GM18858 (cell line): ENCODE results near the gene PHACTR3.

Experiments
- ATAC-seq: cut with Tn5 transposase; IDR thresholded peaks from one replicate; pipeline ENCODE4 v1.9.1; 2021; ENCODE audit not compliant: unreplicated experiment

PHACTR3 gene

DNA sequence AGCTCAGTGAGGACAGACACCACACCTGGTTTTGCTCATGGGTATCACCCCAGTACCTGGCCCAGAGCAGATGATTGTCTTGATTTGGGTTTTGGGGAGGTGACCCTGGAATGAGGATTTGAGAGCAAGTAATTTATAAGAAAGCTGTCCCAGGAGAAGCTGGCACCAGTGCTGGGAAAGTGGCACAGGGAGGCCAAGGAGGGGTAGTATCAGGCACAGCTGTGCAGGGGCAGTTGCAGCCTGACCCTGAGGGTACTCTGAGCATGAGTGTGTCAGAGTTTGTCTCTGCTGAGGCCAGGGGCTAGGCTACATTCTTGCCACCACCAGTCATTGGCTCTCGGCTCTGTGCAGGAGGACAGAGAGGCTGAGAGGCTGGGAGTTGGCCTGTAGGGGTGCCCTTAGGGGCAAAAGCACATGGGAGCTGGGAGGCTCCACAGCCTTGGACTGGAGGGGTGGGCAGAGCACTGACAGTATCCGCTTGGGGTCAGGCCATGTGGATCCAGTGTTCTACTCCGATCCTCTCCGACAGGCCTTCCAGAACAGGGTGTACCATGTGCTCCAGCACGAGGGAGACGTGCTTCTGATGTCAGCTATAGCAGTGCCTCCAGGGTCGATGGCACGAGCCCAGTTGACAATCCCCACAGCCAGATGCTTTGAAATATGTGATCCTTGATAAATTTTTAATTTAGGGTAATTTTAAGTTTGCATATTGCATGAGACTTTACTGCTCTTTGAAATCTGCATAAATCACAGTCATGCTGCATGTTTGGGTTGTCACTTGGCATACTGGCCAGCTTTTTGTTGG lies 121.3 kb downstream of the PHACTR3 start:
- no peak for ATAC-seq

- no peak for ATAC-seq
Observed at GRCh38 chr20:59726281-59726595, 121.9 kb downstream of the PHACTR3 start.

DNA sequence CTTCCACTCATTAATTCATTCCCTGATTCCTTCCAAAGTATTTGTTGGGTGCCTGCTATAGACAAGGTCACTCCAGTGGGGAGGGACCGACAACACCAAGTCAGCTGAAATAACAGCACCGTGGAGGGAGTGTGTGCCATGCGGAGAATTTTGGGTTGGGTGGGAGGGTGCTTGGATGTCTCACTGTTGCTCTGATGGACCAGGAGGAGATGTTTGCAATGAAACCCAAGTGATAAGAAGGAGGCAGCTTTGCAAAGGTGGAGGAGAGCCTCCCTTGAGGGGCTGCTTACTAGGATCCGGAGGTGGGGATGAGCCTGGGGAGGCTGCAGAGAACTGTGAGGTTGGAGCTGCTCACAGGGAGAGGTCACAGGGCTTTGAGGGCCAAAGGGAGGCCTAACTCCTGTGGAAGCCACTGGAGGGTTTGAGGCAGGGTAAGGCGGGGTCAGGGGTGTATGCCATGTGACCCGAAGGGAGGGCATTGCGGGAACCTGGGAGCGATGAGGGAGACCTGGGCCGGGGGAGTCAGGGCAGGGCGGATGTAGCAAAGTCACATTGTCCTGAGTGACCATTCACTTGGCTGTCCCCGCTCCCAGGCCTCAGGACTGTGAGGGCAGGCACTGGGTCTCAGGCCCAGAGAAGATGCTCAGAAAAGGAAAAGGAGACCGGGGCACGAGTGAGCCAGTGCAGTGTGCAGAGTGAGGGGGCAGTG lies 124.5 kb downstream of the PHACTR3 start:
- ATAC-seq = no peak

GRCh38 chr20:59729506-59729905 lies 125.2 kb downstream of the PHACTR3 start:
- no peak for ATAC-seq

- no peak for ATAC-seq
Observed at GRCh38 chr20:59730722-59731121, 126.4 kb downstream of the PHACTR3 start.

GRCh38 chr20:59731376-59731775 lies 127.0 kb downstream of the PHACTR3 start:
- no peak for ATAC-seq

- no peak for ATAC-seq
Observed at GRCh38 chr20:59733351-59733750, 129.0 kb downstream of the PHACTR3 start.

GRCh38 chr20:59735486-59735885 lies 131.1 kb downstream of the PHACTR3 start:
- no peak for ATAC-seq

GRCh38 chr20:59735917-59736316 lies 131.6 kb downstream of the PHACTR3 start:
- no peak for ATAC-seq

GRCh38 chr20:59736366-59736765 lies 132.0 kb downstream of the PHACTR3 start:
- ATAC-seq = no peak

- no peak for ATAC-seq
Observed at GRCh38 chr20:59737073-59737666, 132.8 kb downstream of the PHACTR3 start.

- ATAC-seq = no peak
Observed at GRCh38 chr20:59737816-59738215, 133.5 kb downstream of the PHACTR3 start.

DNA sequence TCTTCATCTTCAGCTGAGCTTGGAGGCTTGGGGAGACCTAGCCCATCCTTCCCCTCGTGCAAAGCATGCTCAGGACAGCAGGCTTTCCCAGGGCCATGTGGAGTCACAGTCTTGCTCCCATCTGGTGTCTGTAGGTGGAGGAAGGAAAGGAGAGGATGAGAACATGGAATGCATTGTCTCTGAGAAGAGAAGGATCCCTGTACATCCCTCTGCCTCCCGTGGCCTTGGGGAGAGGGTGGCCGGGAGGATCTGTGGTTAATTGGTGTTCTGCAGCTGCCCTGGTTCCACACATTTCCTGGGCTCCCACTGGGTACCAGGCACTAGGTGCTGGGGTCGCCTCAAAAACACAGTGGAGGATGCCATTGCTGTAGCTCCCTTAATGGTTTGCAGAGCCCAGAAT lies 134.5 kb downstream of the PHACTR3 start:
- no peak for ATAC-seq

DNA sequence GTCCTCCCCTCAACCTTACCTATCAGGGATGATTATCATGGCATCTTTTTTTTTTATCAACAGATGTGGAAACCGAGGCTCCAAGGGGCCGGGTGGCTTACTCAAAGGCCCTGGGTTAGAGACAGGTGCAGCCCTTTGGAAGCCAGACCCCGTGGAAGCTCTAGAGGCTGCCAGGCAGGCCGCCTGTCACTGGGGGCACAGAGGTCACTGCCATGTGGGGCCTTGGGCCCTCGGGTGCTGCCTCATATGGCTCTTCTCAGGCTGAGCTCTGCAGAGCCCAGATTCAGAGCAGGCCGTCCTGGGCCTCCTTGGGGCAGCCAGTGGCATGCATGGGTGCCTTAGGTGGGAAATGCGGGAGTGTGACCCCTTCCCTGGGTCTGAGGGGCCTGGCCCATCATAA lies 136.3 kb downstream of the PHACTR3 start:
- ATAC-seq = no peak

DNA sequence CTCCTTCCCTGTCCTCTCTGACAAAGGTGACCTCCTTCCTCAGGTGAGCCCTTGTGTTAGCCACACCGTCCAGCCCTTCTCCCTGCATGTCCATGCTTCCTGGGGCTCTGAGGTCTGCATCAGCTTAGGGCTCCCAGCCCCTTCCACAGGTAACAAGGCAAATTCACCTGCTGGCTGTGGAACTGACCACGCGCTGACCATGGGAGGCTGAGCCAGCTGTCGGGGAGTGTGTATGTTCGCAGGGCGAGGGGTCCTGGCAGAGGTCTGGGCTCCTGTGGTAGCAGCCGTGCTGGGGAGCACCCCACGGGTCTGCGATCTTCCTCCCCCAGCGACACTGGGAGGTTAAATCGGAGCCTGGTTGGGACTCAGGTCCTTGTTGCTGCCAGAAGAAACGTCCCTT lies 136.7 kb downstream of the PHACTR3 start:
- ATAC-seq = no peak

DNA sequence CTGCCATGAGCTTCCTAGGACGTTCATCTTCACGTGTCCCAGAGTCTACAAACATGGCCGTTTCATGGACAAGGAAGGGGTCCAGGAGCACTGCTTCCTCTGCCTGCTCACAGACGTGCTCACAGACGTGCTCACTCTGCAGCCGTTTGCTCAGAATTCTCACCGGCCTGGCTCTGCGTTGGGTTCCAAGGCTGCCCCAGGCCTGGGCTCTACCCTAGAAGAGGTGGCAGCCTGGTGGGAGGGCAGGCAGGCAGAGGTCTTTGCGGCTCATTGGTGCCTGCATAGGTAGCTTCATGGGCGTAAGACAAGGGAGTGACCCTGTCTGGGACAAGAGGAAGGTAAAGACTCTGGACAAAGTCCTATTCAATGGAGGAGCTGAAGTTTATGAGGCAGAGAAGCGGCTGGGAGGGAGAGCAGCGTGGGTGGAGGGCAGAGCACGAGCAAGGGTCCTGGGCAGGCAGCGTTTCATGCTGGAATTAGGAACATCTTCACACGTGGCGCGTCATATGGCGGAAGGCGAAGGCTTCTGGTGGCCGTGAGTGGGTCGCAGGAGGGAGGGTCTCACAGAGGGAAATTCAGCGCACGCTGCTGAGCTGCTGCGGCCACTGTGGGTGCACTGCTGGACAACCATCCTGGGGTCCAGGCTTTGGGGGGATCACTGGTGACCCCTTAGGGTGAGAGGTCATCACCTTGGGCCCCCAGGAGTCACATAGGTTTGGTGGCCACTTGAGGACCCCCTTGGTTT lies 138.2 kb downstream of the PHACTR3 start:
- no peak for ATAC-seq

DNA sequence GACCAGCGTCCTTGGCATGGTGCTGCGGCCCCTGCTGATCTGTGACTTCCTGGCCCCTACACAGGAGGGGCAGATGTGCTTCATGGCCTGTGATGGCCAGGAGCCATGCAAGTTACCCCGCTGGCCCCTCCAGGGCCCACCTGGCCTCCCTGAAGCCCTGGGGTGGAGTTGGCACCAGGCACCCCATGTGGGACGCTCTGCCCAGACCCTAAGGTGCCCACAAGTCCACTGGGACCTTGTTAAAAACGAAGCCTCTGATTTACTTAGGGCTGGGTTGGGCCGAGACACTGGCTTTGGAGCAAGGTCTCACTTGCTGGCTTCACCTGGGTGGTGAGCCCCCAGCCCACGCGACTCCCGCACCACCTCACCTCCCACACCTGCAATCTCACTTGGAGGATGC lies 139.0 kb downstream of the PHACTR3 start:
- ATAC-seq = no peak

- ATAC-seq = no peak
Observed at GRCh38 chr20:59743767-59744485, 139.6 kb downstream of the PHACTR3 start.

- no peak for ATAC-seq
Observed at GRCh38 chr20:59744756-59745155, 140.4 kb downstream of the PHACTR3 start.

DNA sequence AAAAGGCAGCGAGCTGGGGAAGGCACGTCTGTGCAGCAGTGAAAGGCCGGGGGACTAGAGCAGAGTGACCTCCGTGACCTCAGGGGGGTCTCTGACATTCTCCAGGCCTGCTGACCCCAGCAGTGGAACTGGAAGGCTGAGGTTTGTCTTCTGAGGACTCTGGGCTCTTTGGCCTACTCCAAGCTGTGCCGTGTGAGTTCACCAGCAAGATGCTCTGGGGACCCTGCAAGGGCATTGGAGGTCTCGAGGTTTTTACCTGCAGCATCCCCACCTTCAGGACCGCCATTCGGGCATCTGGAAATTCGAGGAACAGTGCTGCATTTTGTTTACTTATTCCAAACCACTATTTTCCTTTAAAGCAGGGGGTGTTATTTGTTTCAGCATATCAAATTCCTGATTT lies 140.9 kb downstream of the PHACTR3 start:
- ATAC-seq = no peak

GRCh38 chr20:59745716-59746115 lies 141.4 kb downstream of the PHACTR3 start:
- no peak for ATAC-seq
